Measurements from ENCODE around the gene AUTS2.

The AUTS2 gene

DNA sequence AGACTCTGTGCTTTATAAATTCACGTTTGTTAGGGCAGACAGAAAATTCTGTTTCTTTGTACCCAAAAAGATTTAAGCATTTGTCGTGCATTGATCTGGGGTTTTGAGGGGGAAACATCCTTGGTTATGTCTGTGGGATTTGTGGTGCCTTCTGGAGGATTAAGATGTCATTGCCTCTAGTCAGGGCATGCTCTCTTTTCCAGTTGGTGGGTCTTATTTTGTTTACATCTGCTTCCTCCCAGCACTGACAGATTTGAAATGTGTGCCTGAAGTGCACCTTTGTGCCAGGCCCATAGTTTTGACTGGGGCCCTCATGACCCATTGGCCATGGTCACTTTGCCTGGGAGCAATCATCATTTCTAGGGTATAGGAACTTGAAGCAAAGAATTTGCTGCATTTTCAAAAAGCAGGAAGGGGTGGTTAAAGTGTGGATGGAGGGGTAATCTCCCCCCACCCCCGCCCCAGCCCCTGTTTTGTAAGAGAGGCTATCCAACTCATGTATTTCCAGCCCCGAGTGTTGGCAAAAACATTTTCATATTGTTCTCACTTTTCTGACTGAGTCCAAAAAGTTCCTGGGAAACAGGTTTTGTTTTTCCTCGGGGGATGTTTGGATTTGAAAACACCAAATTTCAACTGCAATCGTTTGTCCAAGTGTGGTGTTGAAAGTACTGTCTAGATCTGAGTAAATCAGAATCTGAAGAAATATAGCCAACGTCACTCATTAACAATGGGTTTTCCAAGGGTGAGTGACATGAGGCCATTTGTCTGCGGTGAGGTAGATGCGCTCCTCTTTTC, 1145.5 kb downstream of the AUTS2 start:
- DNase-seq (ENCODE audit: low read depth in 4 of 4, low spot score in 1 of 4): no peak

DNA sequence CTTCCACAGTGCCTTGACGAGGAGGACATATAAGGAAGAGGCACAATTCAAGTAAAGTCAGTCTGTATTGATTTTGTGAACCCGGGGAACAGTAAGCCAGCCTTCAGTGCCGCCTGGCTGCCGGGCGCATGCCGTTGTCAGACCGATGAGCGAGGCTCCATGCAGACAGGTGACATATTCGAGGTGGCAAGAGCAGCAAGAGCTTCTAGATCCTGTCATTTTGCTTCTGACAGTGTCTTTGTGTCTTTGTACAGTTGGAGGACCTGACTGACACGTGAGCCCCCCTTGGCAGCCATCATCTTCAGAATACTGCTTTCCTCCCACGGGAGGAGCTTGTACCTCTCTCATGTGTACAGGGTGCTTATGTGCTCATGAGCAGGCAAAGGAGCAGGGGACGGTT, 1146.2 kb downstream of the AUTS2 start:
- DNase-seq (ENCODE audit: low read depth in 4 of 4, low spot score in 1 of 4): no peak

DNA sequence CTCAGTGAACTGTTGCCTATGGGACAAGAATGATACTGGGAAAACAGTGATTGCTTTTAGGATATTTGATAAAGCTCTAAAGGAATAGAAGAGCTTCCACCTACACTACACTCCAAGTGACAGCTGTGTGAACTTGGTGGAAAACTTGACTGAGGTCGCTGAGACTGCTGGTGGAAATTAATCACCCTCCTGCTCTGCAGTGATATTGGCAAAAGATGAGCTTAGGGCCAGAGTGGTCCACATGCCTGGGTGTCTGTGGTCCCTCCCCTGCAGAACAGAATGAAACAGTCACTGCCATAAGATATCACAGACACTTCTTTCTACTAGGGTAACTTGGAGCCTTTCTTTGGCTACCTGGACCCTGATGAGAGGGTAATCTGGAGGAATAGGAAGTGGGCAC, 1151.6 kb downstream of the AUTS2 start:
- no peak for DNase-seq (ENCODE audit: low read depth in 4 of 4, low spot score in 1 of 4)

DNA sequence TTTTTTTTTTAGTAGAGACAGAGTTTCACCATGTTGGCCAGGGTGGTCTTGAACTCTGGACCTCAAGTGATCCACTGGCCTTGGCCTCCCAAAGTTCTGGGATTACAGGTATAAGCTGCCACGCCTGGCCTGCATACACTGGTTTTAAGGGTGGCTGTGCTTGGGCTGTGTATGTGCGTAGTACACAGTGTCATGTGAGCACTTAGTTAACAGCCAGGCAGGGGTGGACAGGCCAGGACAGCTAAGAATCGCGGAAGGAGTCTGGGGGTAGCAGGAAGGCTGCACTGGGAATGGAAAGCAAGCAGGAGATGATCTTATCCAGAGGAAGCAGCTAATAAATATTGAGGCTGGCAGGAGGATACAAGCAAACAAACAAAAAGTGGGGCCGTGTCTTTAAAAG, 1153.6 kb downstream of the AUTS2 start:
- no peak for DNase-seq (ENCODE audit: low read depth in 4 of 4, low spot score in 1 of 4)

DNA sequence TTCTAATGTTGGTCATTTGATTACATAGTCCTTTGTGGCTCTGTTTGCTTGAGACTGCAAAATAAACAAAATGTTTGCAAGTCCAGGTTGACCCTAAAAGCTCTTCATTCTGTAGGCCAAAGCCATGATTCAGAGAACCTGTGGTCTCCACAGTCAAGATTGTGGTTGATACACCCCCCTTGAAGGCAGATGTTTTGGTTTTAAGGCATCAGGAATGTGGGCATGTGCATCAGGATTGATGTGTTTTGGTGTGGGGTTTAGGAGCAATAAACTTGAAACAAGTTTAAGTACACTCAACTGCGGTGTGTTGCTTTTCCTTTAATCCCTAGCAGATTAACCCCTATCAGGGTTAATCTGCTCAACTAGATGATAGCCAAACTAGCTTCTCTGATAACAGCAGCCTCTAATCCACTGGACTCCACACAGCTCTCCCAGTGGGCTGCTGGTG, 1154.5 kb downstream of the AUTS2 start:
- DNase-seq (ENCODE audit: low read depth in 4 of 4, low spot score in 1 of 4): no peak

DNA sequence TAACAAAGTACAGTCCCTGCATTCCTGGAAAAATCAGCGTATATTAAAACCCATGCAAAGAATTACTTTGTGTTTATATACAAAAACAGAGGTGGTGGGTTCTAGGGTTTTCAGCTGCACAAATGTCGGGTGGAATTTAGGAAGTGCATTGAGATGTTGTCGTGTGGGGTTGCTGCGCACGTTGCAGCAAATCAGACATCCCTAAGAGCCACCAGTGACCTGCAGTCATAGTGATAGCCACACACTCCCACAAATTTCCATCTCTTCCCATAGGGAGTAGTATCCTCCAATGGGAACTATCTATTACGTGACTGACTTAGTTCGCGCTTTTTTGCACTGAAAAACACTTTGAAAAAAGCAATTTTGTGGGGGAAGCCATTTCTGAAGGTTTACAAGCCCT, 1158.5 kb downstream of the AUTS2 start:
- DNase-seq (ENCODE audit: low read depth in 4 of 4, low spot score in 1 of 4): no peak

DNA sequence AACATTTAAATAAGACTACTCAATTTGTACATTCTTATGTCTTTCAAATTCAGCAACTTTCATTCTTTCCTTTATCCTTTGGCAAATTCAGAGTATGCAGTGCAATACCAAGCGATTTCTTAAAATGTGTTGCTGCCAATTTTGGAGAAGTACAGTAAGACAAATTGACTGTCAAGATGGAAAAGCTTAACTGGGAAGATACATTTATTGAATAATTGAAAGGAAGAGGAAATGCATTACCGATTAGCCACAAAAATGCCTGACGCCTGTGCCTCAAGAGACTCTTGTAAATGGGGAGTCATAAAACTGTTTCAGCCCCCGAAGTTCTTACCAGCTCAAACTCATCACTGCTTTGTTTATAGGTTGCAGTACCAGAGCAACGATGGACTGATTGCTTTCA, 1160.4 kb downstream of the AUTS2 start:
- DNase-seq (ENCODE audit: low read depth in 4 of 4, low spot score in 1 of 4): no peak

DNA sequence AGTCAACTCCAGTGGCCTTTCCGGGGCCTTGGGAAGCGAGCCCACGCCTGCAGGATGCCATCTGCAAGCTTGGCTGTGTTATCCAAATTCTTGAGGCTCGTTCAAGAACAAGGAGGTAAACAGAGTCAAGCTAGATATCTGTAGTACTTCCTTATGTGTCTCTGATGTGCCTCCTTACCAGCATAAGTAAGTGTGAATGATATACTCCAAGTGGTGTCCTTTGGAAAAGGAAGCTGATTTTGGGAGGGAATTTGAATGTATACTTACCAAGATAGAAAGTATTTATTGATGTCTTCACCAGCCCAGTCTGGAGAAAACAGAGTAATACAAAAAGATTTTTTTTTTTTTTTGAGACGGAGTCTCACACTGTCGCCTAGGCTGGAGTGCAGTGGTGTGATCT, 1161.4 kb downstream of the AUTS2 start:
- DNase-seq (ENCODE audit: low read depth in 4 of 4, low spot score in 1 of 4): no peak

DNA sequence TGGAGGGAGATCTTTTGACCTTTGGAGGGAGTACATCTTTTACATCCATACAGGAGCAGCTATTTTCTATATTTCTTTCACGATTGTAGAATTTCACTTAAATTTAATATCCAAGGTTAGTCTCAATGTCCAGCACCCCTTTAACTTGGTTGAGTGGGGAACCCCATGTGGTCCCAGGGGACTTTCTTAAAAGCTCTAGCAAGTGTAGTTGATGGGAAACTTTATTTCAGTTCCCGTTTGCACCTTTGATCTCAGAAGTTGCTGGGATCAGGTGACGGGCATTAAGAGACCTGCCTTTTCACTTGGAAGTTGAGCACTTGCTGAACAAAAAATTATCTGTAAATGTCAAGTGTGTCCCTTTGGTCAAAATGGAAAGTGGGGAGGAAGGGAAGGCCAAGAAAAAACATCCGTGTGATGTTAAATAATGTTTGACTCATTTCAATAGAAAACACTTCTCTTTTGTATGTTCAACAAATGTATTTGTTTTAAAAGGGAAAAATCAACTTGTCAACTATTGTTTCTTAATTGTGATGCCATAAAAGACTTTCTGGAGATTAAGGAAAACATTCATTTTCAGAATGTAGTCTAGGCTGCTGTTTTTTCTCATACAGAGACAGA, 1163.5 kb downstream of the AUTS2 start:
- no peak for DNase-seq (ENCODE audit: low read depth in 4 of 4, low spot score in 1 of 4)

DNA sequence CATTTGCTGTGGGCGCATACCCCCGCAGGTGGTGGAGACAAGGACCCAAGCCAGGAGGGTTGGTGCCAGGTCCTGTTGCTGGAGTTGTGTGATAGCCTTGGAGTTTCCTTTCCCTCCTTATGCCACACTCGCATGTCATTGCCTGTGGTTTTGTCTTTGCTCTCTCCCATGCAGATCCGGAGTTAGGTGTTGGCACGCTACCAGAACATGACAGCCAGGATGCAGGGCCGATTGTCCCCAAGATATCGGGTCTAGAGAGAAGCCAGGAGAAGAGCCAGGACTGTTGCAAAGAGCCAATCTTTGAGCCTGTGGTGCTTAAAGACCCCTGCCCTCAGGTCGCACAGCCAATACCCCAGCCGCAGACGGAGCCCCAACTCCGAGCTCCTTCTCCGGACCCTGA, 1164.4 kb downstream of the AUTS2 start:
- no peak for DNase-seq (ENCODE audit: low read depth in 4 of 4, low spot score in 1 of 4)

DNA sequence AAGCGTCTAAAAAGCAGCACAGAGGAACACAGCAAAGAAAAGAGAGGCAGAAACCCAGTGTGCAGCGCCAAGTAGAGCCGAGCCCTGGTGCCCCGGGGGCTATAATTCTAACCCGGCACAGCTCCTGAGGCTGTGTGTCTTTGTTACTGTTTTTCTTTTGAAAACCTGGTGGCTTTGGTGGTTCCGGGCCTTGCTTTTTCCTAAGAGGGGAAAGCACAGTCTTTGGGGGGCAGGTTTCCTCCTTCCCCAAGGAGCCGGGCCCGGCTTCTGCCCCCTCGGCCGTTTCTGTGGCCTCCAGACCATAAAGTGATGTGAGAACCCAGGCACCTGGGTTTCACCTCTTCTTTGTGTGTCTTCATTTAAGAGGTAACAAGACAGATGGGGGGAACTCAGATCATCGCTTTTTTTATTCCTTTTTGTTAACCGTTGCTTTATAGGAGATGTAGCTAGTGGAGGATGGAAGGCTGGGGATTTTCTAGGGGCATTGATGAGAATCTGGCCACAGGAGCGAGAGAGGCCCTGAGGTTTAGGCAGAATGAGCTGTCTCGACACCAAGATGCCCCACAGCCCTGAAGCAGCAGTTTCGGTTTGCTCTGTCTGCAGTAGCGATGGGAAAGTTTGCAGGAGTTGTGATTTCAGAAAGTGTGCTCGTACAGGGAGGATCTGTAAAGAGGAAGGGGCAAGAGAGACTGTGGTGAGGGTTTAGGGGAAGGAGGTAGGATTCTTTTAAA, 1165.9 kb downstream of the AUTS2 start:
- DNase-seq (ENCODE audit: low read depth in 4 of 4, low spot score in 1 of 4): no peak

DNA sequence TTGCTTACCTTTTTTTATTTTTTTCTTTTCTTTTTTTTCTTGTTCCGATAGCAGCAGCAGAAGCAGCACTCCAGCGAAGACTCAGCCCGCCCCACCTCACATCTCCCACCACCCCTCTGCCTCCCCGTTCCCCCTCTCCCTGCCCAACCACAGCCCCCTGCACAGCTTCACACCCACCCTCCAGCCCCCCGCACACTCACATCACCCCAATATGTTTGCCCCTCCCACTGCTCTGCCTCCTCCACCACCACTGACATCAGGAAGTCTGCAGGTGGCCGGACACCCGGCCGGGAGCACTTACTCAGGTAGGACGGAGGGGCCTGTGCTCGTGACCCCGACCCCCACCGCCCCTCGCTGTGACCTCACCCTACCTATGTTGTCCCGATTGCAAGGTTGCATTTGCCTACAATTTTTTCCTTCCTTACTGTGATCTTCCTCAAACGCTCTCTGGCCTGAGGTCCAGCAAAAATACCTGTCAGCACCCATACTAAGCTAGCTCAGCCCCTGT, 1166.5 kb downstream of the AUTS2 start:
- no peak for DNase-seq (ENCODE audit: low read depth in 4 of 4, low spot score in 1 of 4)

DNA sequence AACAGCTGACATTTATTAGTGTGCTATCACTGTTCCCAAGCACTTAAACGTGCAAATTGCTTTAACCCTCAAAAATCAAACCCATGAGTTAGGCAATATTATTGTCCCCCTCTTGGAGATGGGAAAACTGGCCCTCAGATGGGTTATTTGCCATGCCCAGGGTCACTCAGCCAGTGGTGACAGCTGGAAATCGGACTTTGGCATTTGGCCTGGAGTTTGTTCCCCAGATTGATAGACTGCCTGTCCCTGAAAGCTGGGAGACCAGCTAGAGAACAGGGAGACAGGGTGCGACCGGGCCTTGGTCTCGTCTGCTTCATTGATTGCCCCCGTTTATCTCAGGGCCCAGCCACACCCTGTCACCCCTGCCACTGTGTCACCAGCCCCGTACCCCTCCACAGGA, 1167.4 kb downstream of the AUTS2 start:
- DNase-seq (ENCODE audit: low read depth in 4 of 4, low spot score in 1 of 4): no peak

DNA sequence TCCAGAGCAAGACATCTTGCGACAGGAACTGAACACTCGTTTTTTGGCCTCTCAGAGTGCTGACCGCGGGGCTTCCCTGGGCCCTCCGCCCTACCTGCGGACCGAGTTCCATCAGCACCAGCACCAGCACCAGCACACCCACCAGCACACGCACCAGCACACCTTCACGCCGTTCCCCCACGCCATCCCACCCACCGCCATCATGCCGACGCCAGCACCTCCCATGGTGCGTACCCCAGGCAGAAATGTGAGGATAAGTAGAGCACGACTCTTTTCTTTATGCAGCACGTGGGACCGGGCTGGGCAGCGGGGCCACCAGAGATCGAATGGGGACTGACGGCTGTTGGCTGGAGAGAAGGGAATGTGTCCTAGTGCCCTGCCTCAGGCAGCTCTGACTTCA, 1167.8 kb downstream of the AUTS2 start:
- no peak for DNase-seq (ENCODE audit: low read depth in 4 of 4, low spot score in 1 of 4)

DNA sequence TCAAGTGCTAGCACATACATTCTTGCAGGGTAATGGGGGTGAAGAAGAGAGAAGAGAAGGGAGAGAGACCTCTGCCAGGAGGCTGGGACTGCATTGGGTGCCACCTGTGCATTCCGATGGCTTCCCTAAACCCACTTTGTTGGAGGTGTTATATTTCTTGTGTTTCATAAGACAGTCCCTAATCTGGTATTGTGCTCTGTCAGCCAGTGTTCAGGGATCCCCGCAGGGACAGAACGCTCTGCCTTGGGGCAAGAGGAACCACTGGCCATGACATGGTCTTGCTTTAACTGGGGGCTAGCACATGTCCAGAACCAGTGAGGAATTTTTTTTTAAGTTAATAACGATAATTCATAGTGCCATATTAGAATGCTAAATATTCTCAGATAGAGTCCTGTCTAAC, 1168.4 kb downstream of the AUTS2 start:
- DNase-seq (ENCODE audit: low read depth in 4 of 4, low spot score in 1 of 4): no peak

DNA sequence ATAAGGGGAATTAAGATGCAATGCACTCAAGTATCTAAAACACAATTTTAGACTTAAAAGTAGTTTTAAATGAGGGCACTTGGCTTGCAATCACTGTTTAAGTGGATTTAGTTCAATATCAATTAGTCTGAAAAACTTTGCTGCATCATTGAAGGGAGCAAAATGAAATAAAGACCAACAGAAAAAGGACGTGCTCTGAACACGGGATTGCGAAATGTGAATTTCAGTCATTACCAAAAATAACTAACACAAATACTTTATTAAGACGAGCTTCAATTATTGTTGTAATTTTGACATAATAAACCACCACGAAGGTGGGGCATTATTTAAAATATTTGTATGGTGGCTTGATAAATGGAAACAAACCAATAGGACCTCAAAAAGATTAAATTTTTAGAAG, 1171.9 kb downstream of the AUTS2 start:
- DNase-seq (ENCODE audit: low read depth in 4 of 4, low spot score in 1 of 4): no peak

DNA sequence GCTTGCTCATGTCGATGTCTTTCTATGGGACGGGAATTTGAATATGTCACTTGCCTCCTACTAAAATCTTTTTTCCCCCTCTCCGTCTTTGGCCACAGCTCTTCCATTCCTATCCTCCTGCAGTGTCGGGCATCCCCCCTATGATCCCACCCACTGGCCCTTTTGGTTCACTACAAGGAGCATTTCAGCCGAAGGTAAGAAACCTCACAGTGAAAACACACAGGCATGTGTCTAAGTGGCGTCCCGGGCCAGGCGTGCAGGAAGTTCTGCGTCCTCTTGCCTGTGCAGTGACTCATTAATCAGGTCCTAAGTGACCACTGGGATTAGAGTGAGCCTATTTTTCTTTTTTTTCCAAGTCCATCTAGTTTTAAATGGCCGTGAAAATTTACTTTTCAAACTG, 1173.2 kb downstream of the AUTS2 start:
- no peak for DNase-seq (ENCODE audit: low read depth in 4 of 4, low spot score in 1 of 4)

DNA sequence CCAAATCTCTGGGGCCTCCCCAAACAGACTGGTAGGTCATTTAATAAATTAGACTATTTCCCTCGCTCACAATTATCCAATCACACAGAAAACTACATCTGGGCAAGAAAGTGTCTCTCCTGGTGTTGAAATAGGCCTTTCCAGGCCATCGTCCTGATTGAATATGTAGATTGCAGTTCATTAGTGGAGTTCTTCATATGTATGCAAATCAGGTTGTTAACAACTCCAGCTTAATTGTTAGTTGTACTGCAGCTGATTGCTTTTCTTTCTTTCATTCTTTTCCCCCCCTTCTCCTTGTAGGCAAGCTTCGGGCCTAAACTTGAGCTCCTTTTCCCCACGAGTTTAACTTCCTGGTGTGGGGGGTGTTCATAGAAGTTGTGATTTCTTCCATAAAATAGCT, 1174.6 kb downstream of the AUTS2 start:
- no peak for DNase-seq (ENCODE audit: low read depth in 4 of 4, low spot score in 1 of 4)

DNA sequence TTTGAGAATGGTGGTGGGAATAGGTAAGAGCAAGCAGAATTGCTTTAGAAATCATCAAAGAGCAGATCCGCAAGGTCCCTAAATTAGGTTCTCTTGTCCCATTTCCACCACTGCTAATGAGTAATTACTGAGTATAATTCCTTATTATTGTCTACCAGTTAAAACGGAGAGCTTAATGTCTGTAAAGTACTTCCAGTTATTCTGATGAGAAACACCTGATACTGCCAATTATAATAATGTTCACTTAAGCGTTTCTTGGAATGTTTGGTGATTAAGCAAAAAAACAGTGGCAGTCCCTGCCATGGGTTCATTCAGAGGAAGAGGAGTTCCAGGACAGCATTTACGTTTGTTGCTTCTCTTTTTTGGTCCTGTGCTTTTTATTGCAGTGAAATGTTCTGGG, 1175.1 kb downstream of the AUTS2 start:
- DNase-seq (ENCODE audit: low read depth in 4 of 4, low spot score in 1 of 4): no peak

DNA sequence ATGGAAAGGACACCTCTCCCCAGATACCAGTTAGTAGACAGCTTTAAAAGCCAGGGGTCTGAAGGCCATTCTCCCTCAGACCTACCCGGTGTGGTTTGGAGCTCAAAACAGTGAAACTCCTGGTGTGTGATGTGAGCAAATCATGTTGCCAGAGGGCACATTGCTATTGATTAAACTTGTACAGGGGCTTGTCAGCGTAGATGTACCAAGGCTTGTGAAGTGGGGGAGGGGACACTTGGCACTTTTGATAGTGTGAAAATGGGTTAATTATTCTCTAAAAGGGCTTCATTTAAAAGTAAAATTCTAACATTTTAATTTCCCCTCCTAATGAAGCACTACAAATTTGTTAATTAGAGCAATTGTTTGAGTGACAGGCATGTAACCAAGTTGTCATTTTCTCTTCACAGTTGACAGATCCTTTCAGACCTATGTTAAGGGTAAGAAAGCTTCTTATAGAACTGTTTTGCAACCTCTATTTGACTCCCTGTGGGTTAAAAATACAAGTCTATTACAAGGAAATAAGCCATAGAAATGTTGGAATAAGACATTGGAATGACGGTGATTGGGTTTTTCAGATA, 1176.8 kb downstream of the AUTS2 start:
- DNase-seq (ENCODE audit: low read depth in 4 of 4, low spot score in 1 of 4): no peak

DNA sequence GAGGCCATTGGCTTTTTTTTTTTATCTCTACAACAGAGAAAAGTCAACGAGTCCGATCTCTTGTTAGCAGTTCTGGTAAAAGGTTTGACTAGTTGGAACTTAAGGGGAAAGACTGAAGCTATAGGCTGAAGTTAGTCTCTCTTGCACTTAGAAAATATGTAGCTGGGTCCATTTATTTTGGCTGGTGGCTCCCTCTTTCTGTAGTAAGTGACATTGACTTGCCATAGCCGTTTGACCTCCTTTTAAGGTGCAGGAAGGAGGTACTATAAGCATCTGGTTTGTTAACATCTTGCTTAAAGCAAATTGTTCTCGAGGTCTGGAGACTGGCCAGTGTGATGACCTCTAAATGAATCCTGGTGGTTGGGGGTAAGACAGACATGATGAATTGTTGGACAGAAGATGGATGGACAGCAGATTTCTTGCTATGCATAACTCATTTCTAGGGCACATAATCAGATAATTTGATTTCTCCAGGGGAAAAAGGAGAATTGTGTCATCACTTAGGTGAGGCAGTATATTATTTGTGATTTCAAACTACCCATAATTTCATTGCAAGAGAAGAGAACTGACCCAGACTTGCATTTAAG, 1177.4 kb downstream of the AUTS2 start:
- no peak for DNase-seq (ENCODE audit: low read depth in 4 of 4, low spot score in 1 of 4)
